Right ventricle myocardium inferior (tissue), 1 donor: ENCODE results near the gene SLC5A12. TPM values are rescaled to one million over a fixed set of nuclear protein-coding genes. Genes with fewer than 3 reads are reported as not detected.
"Not testable (repeated sequence)": the region's sequence is repeated elsewhere in the genome, so short reads cannot be mapped to it uniquely, and the experiment has no call there.

Experiments
- ATAC-seq: fragments of 200-7000 bp; cut with Tn5 transposase; one replicate; pipeline ENCODE4 v1.9.1; 2020; ENCODE audit warnings: mild to moderate bottlenecking, moderate library complexity
- DNase-seq: peaks from one replicate; pipeline ENCODE4 v3.0.0; 2021; ENCODE audit errors: missing footprints
- intact Hi-C: fragments of 100-400 bp; cut with DNase I; formaldehyde crosslinking; loops from one replicate; pipeline ENCODE4 v1.11.0; 2022
- total RNA-seq: library from RNA; stranded (reverse); fragmentation: NEBNext Ultra II Directional; extraction: Animal tissue kit (Norgen Biotek cat#: 25700); gene quantifications from one replicate; pipeline ENCODE4 v1.2.1, GENCODE V29; 2021
- donor health status: DM: no; HTN: yes; CAD: no; lungs with severe emphysema.

SLC5A12 gene
- total RNA-seq, 1 donor from 2014 or later, result not detected

DNA sequence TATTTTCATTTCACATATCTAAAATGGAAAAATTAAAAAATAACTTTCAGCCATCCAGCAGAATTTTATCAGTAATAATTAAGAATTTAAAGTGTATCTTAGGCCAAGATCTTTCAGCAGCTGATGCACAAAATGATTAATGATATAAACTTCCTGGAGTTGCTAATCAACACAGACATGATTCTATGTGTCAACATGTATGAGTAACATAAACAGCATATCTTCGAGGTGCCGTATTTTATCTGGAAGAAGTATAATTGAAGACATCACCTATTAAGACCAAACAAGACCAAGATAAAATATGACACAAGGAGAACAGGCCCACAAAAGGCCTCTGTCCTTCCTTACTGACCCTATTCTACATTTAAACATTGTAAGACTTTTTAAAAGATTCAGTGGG is 45.2 kb downstream of the SLC5A12 start:
- intact Hi-C loops, result no loop called here
- ATAC-seq, result no peak
- DNase-seq, result no peak

GRCh38 chr11:26675233-26675928 is 46.5 kb downstream of the SLC5A12 start:
- intact Hi-C loops, result no loop called here
- no peak for ATAC-seq

GRCh38 chr11:26665946-26666345 is 55.9 kb downstream of the SLC5A12 start:
- intact Hi-C loops, result no loop called here
- DNase-seq, result no peak
- no peak for ATAC-seq

More at GRCh38 chr11:26675233-26675928, 46.5 kb downstream of the SLC5A12 start:
- no peak for DNase-seq

DNA sequence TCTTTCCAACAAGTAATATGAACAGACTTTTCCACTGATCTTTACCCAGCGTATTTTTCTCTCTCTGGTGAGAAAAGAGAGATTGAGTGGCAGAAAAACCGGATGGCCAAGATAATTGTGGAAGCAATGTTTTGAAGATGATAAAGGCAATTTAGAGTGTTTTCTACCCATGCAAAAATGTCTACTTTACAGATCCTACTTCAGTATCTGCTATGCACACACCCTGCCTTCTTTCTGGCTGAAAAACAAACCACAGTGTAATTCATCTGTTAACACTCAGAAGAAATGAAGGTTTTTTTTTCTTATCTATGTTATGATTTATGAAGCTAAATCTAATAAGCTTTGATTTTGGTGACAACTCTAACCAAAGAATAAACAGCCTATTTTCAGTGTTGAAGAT is 56.8 kb downstream of the SLC5A12 start:
- DNase-seq (no peak), ATAC-seq (no peak)
- intact Hi-C loops, result no loop called here

DNA sequence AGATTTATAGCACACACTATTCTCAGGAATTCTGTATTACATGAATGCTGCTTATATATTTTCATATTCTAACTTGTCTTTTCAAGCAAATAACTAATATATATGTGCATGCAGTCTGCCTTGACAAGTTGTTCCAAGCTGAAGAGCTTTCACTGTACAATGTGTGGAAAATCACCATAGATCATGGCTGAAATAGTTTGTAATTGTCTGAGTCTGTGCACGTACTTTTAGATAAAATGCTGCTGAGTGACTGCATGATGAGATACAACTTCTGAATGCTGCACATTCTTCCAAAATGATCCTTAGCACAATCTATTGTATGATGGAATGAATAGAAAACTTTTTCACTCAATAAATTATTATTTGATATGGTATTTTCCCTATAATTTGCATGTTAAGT is 58.9 kb downstream of the SLC5A12 start:
- intact Hi-C loops, result no loop called here
- DNase-seq (no peak), ATAC-seq (no peak)

GRCh38 chr11:26655287-26655686 is 66.6 kb downstream of the SLC5A12 start:
- no peak for DNase-seq
- intact Hi-C loops, result no loop called here
- no peak for ATAC-seq

DNA sequence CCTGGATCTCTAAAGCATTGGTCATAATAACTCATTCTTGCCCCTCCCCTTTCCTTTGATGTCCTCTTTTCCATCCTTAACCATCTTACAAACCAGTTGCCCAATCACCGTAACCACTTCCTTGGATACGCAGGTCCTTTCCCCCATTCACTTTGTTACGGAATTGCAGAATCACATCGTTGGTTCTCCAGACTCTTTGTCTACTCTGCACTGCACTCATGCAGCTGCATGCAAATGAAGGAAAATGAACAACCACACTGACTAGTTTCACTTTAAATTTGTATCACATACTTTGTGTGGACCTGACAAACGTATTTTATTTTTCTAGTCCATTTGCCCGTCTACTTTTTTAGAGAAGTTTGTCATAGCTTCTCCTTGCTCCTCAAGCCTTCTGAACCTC is 69.9 kb downstream of the SLC5A12 start:
- no peak for ATAC-seq
- no peak for DNase-seq
- intact Hi-C loops, result no loop called here

- peak; percentile 48 for ATAC-seq
- intact Hi-C loops, result no loop called here
- DNase-seq, result no peak
Measured at GRCh38 chr11:26649884-26650283, 72.0 kb downstream of the SLC5A12 start.

GRCh38 chr11:26643314-26643713 is 78.5 kb downstream of the SLC5A12 start:
- ATAC-seq, DNase-seq, intact Hi-C loops: not testable (repeated sequence)

- no peak for ATAC-seq
- intact Hi-C loops, result no loop called here
- no peak for DNase-seq
Measured at GRCh38 chr11:26632691-26633159, 89.1 kb downstream of the SLC5A12 start.

DNA sequence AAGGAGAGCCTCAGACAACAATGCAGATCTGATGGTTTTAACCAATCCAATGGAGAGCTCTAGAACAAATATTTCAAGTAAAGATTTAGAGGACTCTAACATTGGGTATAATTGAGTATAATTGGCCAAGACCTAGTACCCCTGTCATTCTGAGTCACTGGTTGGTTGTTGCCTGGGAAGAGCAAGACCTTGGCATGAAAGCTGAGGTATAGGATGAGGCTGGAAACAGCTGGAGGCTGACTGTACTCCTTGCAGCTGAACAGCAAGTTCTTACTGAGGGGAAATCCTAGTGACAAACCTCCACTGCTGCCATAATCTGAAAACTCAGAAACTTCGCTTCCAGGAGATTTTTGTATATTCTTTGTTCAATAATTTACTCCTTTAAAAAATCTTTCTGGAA is 95.5 kb downstream of the SLC5A12 start:
- DNase-seq, result no peak
- no peak for ATAC-seq
- intact Hi-C loops, result no loop called here

DNA sequence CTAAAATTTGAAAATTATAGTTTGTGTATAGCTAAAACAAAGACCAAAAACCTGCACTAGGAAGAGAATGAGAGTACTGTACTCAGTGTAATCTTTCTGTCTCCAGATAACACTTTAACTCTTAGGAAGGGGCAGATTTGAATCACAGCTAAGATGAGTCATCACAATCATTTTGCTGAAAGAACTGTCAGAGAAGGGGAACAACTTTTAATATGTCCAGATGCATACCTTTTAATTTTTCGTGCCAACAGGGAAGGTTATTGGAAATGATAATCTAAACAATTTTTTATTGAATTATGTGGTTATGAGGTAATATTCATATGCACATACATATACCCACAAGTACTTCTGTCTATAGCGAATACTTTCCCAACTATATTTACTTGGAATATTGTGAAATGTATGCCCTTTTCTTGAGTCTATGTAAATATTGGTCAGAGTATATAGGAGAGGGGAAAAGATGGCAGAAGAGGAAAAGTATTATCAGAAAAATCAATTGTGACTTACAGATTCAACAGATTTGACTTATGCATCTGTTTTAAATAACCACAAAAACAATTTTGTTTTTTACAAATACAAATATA is 98.7 kb downstream of the SLC5A12 start:
- DNase-seq (no peak), ATAC-seq (no peak)
- intact Hi-C loops, result no loop called here

DNA sequence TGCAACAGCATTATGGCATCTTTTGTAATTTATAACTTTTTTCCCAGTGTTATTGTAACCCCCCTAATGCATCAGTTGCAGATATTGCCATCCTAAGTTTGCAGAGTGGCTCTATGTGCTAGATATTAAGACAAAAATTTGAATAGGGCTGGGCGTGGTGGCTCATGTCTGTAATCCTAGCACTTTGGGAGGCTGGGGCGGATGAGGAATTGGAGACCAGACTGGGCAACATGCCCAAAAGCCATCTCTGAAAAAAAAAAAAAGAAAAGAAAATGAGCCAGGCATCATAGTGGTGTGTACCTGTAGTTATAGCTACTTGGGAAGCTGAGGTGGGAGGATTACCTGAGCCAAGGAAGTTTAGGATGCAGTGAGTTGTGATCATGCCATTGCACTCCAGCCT is 99.7 kb downstream of the SLC5A12 start:
- no peak for DNase-seq
- ATAC-seq, result no peak
- intact Hi-C loops, result no loop called here

GRCh38 chr11:26621132-26621531 is 100.7 kb downstream of the SLC5A12 start:
- intact Hi-C loops, result no loop called here

DNA sequence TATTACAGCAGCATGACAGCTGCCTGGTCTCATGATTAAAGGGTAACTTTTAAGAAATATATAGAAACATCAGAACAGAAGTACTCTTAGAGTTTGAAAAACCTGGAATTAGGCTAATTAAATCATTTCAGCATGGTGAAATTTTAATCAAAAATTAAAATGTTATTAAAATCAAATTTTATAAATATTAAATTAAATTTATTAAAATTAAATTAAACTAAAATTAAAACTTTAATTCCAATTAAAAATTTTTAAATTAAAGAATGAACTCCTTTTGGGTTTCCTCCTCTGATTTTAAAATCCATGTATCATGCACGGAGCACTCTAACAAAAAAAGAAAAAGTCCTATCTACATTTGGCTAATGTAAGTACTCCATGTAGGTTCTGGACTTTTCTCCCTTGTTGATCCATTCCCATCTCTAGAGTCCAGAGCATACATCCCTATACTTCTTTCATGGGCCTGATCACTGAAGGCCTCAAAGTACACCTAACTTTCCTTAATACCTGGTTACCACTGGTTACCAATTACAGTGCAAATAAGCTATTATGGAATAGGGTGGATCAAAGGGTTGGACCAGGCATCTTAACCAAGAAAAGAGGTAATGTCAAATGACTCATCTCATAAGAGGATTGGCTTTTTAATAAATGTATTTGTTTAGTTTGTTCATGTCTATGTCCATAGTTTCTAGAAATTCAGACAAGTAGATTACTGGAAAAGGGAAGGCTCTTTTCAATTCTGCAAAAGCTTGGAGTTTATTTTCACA is 101.4 kb downstream of the SLC5A12 start:
- DNase-seq (no peak), ATAC-seq (no peak)
- intact Hi-C loops, result no loop called here

More at GRCh38 chr11:26621132-26621531, 100.7 kb downstream of the SLC5A12 start:
- DNase-seq (no peak), ATAC-seq (no peak)

GRCh38 chr11:26618441-26618840 is 103.4 kb downstream of the SLC5A12 start:
- DNase-seq, result no peak
- intact Hi-C loops, result no loop called here
- ATAC-seq, result no peak
